Right cardiac atrium (tissue), 5 donors: ENCODE data around the gene MIX23. TPM values are rescaled to one million over a fixed set of nuclear protein-coding genes. Genes with fewer than 3 reads are reported as not detected.

Source experiments
- ATAC-seq, 2 donors: fragments of 200-7000 bp; cut with Tn5 transposase; one replicate each; pipeline versions ENCODE4 v1.8.0 to v1.9.1; 2020; ENCODE audit warnings: moderate library complexity in 2 of 2, mild to moderate bottlenecking in 1 of 2
- DNase-seq, 3 donors: peaks; one replicate each; pipeline ENCODE4 v3.0.0-alpha.2; 2020
- H3K27ac ChIP-seq: one replicate; pipeline ENCODE4 v1.5.1; 2013; ENCODE audit warnings: mild to moderate bottlenecking, low read length, control low read depth, moderate library complexity
- H3K27me3 ChIP-seq: one replicate; pipeline ENCODE4 v1.6.1; 2013; ENCODE audit not compliant: control insufficient read depth, insufficient read depth
- H3K4me1 ChIP-seq: one replicate; pipeline ENCODE4 v1.6.1; 2013; ENCODE audit warnings: low read length; ENCODE audit not compliant: control insufficient read depth, insufficient read depth
- H3K4me3 ChIP-seq: one replicate; pipeline ENCODE4 v1.5.1; 2013; ENCODE audit warnings: low read length, control low read depth
- H3K9me3 ChIP-seq: one replicate; pipeline ENCODE4 v1.6.1; 2013; ENCODE audit warnings: low read length; ENCODE audit not compliant: control insufficient read depth
- WGBS: extraction: QIAGEN DNeasy Blood & Tissue Kit; methylation state at CpG from one replicate; pipeline ENCODE4 v1.1.7; 2013; 5-methylcytosine and 5-hydroxymethylcytosine counted together
- intact Hi-C, 4 donors: fragments of 100-400 bp; cut with DNase I; formaldehyde crosslinking; loops; one replicate each; pipeline versions ENCODE4 v1.11.0 to v1.14.0; 2022 to 2023
- polyA plus RNA-seq: library from polyadenylated mRNA; stranded (reverse); fragments of 200-250 nt; gene quantifications from one replicate; pipeline ENCODE4 v1.2.3, GENCODE V29; 2013
- total RNA-seq, 4 donors: library from RNA; stranded (reverse); fragmentation: NEBNext Ultra II Directional; extraction: Animal tissue kit (Norgen Biotek cat#: 25700); gene quantifications; one replicate each; pipeline ENCODE4 v1.2.1, GENCODE V29; 2021
- donor health status: healthy with polysubstance abuse.
- donor health status: DM: no; HTN: yes; CAD: no.
- donor health status: DM: no; HTN: no; CAD: no.
- donor health status: DM: no; HTN: yes; CAD: no; lungs with severe emphysema.
- donor health status: DM: yes; HTN: yes; CAD: no.

Gene MIX23
- total and polyA plus RNA-seq, 5 donors = 16.7 to 44.7 (median 25.9) TPM

GRCh38 chr3:122350814-122351418, 32.1 kb downstream of the MIX23 start:
- DNase-seq (no peak), ATAC-seq (no peak)
- Histone ChIP-seq H3K4me3 (no peak overlapping the region), H3K27ac (no peak overlapping the region), H3K4me1 (no peaks in the 10 kb centered on the region), H3K9me3 (no peaks in the 10 kb centered on the region), H3K27me3 (no peaks in the 10 kb centered on the region)
- WGBS = 86% methylated on average over 5 of the region's 5 CpGs
- intact Hi-C loops = no loop called here

GRCh38 chr3:122349171-122349570, 33.9 kb downstream of the MIX23 start:
- 76% methylated on average over 1 of the region's 1 CpG for WGBS
- Histone ChIP-seq H3K27me3 (no peaks in the 10 kb centered on the region), H3K27ac (no peak overlapping the region), H3K4me3 (no peak overlapping the region), H3K9me3 (no peaks in the 10 kb centered on the region), H3K4me1 (no peaks in the 10 kb centered on the region)
- DNase-seq (no peak), ATAC-seq (no peak)
- intact Hi-C loops = no loop called here

- Histone ChIP-seq H3K27ac (no peak overlapping the region), H3K4me1 (no peaks in the 10 kb centered on the region), H3K4me3 (no peak overlapping the region), H3K9me3 (no peaks in the 10 kb centered on the region), H3K27me3 (no peaks in the 10 kb centered on the region)
- DNase-seq = no peak
- WGBS = 69% methylated on average over 2 of the region's 2 CpGs
- ATAC-seq = no peak
- intact Hi-C loops = no loop called here
Measured at GRCh38 chr3:122343654-122344053, 39.4 kb downstream of the MIX23 start.

- DNase-seq (no peak), ATAC-seq (no peak)
- 72% methylated on average over 1 of the region's 1 CpG for WGBS
- Histone ChIP-seq H3K4me1 (no peaks in the 10 kb centered on the region), H3K27ac (no peak overlapping the region), H3K27me3 (no peaks in the 10 kb centered on the region), H3K4me3 (no peak overlapping the region), H3K9me3 (no peaks in the 10 kb centered on the region)
- intact Hi-C loops = no loop called here
Measured at GRCh38 chr3:122342803-122343202, 40.2 kb downstream of the MIX23 start.

GRCh38 chr3:122332551-122332950, 50.5 kb downstream of the MIX23 start:
- Histone ChIP-seq H3K4me1 (no peaks in the 10 kb centered on the region), H3K4me3 (no peak overlapping the region), H3K27me3 (no peaks in the 10 kb centered on the region), H3K27ac (no peak overlapping the region), H3K9me3 (no peaks in the 10 kb centered on the region)
- DNase-seq (no peak), ATAC-seq (no peak)
- intact Hi-C loops = no loop called here
- WGBS = 88% methylated on average over 8 of the region's 8 CpGs

GRCh38 chr3:122331886-122332285, 51.1 kb downstream of the MIX23 start:
- H3K9me3 ChIP-seq = no peaks in the 10 kb centered on the region
- ATAC-seq = no peak
- DNase-seq = no peak
- H3K4me1 ChIP-seq = no peaks in the 10 kb centered on the region
- 66% methylated on average over 4 of the region's 4 CpGs for WGBS
- H3K27me3 ChIP-seq = no peaks in the 10 kb centered on the region
- no peak overlapping the region for H3K4me3 ChIP-seq
- intact Hi-C loops = no loop called here
- no peak overlapping the region for H3K27ac ChIP-seq

GRCh38 chr3:122325769-122326168, 57.3 kb downstream of the MIX23 start:
- H3K4me3 ChIP-seq = no peak overlapping the region
- intact Hi-C loops = no loop called here
- H3K4me1 ChIP-seq = no peaks in the 10 kb centered on the region
- no peak for DNase-seq
- H3K27me3 ChIP-seq = no peaks in the 10 kb centered on the region
- no peaks in the 10 kb centered on the region for H3K9me3 ChIP-seq
- WGBS = 89% methylated on average over 3 of the region's 3 CpGs
- no peak for ATAC-seq
- no peak overlapping the region for H3K27ac ChIP-seq

- H3K27me3 ChIP-seq = no peaks in the 10 kb centered on the region
- H3K9me3 ChIP-seq = no peaks in the 10 kb centered on the region
- no peak within 1 kb of the TSS for H3K27ac ChIP-seq
- DNase-seq = no peak
- H3K4me3 ChIP-seq = peak within 1 kb of the TSS; percentile 20
- WGBS = 56% methylated on average over 6 of the region's 6 CpGs
- intact Hi-C loops = no loop called here
- no peak for ATAC-seq
- H3K4me1 ChIP-seq = no peaks in the 10 kb centered on the region
Measured at GRCh38 chr3:122324871-122325323, 58.1 kb downstream of the MIX23 start, which contains the start of gene CSTA. Gene CSTA (plus strand): TSS chr3:122325248. CDS start chr3:122325293, 45 bp downstream.

- Histone ChIP-seq H3K4me1 (no peaks in the 10 kb centered on the region), H3K27ac (no peak overlapping the region), H3K27me3 (no peaks in the 10 kb centered on the region), H3K9me3 (peaks cover 1% of the 10 kb centered on the region), H3K4me3 (no peak overlapping the region)
- 77% methylated on average over 5 of the region's 5 CpGs for WGBS
- no peak for ATAC-seq
- intact Hi-C loops = no loop called here
- DNase-seq = no peak
Measured at GRCh38 chr3:122322095-122323075, 60.6 kb downstream of the MIX23 start.

GRCh38 chr3:122318620-122319019, 64.4 kb downstream of the MIX23 start:
- Histone ChIP-seq H3K27ac (no peak overlapping the region), H3K4me3 (no peak overlapping the region), H3K4me1 (no peaks in the 10 kb centered on the region), H3K27me3 (no peaks in the 10 kb centered on the region), H3K9me3 (peaks cover 2% of the 10 kb centered on the region)
- ATAC-seq (no peak), DNase-seq (no peak)
- intact Hi-C loops = no loop called here
- 92% methylated on average over 2 of the region's 2 CpGs for WGBS

GRCh38 chr3:122316368-122316767, 66.7 kb downstream of the MIX23 start:
- intact Hi-C loops = no loop called here
- ATAC-seq (no peak), DNase-seq (no peak)
- Histone ChIP-seq H3K27me3 (no peaks in the 10 kb centered on the region), H3K27ac (no peak overlapping the region), H3K4me3 (no peak overlapping the region), H3K9me3 (peaks cover 2% of the 10 kb centered on the region), H3K4me1 (no peaks in the 10 kb centered on the region)
- WGBS = 70% methylated on average over 5 of the region's 5 CpGs
